ENCODE data around the gene CLEC12A. TPM values are rescaled to one million over a fixed set of nuclear protein-coding genes. Genes with fewer than 3 reads are reported as not detected.
"Not testable (repeated sequence)": the region's sequence is repeated elsewhere in the genome, so short reads cannot be mapped to it uniquely, and the experiment has no call there.

The CLEC12A gene
- not detected for total RNA-seq

DNA sequence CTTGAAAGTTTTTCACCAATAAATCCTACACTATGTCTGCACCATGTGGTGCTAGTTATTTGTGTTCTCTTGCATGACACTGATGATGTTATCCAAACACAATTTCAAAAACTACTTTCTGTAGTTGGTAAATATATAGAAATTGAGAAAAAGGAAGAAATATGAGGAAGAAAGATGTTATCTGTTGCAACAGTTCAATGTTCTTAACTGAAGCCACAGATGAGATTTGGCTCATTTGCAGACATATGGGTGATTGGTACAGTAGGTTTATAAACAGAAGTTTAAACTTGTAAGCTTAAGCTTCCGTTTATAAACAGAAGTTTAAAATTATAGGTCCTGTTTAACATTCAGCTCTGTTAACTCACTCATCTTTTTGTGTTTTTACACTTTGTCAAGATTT lies at the start of gene CLEC12A:
CLEC12A (plus strand) TSS at position 229 of the 400 bp plus-strand sequence. CDS start 188 bp downstream, outside the sequence.
- ChIA-PET POLR2A (no interaction called here), CTCF (no interaction called here)

DNA sequence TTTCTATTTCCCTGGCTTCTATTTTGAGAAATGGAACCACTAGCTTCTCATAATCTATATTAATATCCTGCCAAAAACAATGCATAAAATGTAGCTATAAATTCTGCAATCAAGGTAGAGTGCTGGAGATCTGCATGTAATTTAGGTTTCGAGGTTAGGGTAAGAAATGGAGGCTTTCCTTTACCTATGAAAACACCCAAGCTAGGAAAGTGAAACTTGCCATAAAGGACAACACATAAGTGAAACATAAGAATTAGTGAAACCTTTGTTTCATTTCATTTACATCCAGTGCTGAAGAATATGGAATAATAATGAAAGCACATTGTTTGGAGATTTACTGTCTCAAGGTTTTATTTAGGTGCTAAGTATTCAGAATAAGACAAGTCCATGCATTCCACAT lies 48.8 kb upstream of the CLEC12A start:
- CTCF ChIA-PET = interaction anchor here (0.8 to 1.1 kb wide), 2 partner anchors 106 to 107 kb away, joined by 3 to 4 read pairs; no protein-coding TSS in a partner anchor
- POLR2A ChIA-PET = no interaction called here

DNA sequence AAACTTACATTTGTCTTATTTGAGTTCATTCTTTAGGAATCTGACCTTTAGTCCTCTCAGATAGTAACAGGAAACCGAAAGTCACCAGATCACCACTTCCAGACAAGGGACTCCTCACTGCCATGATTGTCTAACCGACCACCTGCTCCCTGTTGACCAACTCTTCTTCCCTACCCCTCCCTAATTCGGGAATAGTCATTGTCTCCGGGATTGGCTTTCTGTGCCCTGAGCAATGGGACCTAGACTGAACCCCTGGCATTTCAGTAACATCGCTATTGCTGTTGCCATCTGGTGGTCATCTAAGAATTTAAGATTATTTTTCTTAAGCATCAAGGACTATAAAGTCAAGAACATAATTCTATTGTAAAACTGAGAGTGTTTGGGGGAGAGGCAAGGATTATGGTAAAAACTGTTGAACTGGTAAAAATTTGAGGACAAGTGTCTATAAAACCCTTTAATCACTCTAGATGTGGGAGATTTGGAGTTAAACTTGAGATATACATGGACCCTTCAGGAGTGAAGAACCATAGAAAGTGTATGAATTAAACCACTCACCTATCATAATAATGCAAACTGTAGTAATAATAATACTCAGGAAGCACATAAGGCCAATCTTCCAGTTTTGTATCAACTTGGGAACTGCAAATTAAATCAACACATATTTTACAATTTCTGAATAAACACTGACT lies 45.4 kb upstream of the CLEC12A start:
- ChIA-PET POLR2A (no interaction called here), CTCF (interaction anchor here (1.1 to 2.9 kb wide), 2 partner anchors 16 to 112 kb away, joined by 3 to 15 read pairs; no protein-coding TSS in a partner anchor)

DNA sequence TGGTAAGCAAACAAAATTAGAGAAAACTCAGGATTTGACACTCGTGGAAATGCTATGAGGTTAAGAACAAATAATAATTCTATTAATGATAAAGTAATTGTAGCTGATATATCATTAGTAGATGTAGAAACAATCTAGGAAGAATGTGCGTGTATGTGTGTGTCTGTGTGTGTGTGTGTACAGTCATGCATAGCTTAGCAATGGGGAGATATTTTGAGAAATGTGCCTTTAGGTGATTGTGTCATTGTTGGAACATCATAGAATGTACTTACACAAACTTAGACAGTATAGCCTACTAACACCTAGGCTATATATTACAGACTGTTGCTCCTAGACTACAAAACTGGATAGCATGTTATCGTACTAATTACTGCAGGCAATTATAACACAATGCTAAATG lies 44.3 kb upstream of the CLEC12A start:
- CTCF ChIA-PET = interaction anchor here (2.9 kb wide), 1 partner anchor 113 kb away, joined by 15 read pairs; no protein-coding TSS in a partner anchor

DNA sequence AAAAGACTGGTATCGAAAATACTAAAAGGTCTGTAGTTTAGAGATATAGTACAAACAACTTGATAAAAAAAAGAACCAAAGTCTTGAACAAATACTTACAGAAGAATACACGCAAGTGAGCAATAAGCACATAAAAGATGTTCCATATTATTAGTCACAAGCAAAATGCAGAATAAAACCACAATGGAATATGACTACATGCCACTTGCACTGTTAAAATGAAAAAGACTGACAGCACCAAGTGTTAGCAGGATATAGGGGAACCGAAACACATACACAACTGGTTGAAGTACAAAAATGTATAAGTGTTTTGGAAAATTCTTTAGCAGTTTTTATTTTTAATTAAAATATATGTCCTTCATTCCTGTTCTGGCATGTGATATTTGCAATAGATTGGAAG lies 42.6 kb upstream of the CLEC12A start:
- ChIA-PET POLR2A (no interaction called here), CTCF (no interaction called here)

More for the DNA sequence above, 44.3 kb upstream of the CLEC12A start:
- POLR2A ChIA-PET = no interaction called here

DNA sequence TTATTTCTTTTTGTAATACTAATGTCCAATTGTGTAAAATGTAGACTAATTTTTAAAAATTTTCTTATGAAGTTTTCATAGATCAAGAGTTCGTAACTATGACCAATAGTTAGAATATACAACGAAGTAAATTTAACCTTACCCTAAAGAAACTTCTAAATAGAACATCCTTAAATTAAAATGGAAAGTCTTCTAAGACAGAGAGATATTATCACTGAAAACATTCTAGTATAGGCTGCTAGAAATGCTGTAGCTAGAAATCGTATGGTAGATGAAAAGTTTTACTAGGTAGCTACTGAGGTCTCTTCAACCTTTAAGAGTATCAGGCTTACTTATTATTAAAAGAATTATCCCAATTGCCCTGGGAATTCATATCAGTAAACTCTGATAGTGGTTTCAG lies 40.0 kb upstream of the CLEC12A start:
- ChIA-PET CTCF (interaction anchor here (0.5 to 1.5 kb wide), 3 partner anchors 45 to 117 kb away, joined by 3 to 5 read pairs (median 4); no protein-coding TSS in a partner anchor), POLR2A (no interaction called here)

DNA sequence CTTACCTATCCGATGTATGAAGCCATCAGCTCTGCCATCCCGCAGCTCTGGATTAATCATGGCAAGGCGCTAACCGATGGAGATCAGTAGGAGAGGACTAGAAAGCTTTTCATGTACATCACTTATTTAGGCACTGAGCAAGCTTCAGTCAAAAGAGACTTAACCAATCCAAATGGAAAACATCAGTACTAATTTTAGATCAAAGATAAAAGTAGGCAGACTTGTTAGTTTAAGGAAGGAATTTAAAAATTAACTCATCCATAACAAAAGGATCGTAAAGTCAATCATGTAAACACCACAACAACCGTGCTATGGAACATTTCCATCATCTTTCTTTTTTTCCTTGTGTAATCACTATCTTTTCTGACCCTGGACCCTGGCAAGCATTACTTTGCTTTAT lies 38.9 kb upstream of the CLEC12A start, which contains the start of gene CLEC2A:
CLEC2A (minus strand) TSS at position 101 of the 400 bp plus-strand sequence; CDS start at position 60, 41 bp downstream.
- ChIA-PET CTCF (interaction anchor here (1.5 kb wide), 1 partner anchor 118 kb away, joined by 5 read pairs; no protein-coding TSS in a partner anchor), POLR2A (no interaction called here)

DNA sequence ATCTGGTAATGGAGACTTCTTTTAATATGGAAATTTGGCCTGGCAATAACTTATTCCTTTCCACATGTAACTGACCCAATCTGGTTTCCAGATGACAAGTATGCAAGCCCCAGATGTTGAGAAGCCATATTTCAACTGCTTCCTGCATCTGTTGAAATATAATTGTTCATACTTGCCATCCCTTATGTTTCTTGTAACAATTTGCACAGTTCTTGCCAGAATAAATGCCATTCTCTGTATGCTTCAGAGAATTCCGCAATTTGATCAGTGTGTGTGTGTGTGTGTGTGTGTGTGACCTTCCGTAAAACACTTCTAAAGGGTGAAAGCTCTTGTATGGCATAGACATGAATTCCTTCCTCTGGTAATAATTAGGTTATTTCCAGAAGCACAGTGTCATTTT lies 37.3 kb upstream of the CLEC12A start:
- CTCF ChIA-PET = no interaction called here
- POLR2A ChIA-PET = no interaction called here

DNA sequence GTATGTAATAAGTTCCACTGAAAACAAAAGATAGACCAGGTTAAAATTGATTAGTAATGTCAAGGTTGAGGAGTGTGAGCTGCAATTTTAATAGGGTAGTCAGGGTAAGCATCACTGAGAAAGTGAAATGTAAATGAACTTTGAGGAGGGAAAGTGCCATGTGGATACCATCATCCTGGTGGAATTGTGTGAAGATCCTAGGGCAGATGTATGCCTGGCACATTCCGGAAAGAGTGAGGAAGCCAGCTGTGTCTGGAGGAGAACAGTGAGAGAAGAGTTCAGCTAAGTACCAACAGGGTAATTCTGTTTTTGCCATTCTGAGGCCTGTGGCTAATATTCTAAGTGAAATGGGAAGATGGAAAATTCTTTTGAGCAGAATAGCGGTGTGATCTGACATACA lies 36.2 kb upstream of the CLEC12A start:
- CTCF ChIA-PET = no interaction called here
- POLR2A ChIA-PET = interaction anchor here (0.5 kb wide), 1 partner anchor 28 kb away, joined by 3 read pairs; no protein-coding TSS in a partner anchor

DNA sequence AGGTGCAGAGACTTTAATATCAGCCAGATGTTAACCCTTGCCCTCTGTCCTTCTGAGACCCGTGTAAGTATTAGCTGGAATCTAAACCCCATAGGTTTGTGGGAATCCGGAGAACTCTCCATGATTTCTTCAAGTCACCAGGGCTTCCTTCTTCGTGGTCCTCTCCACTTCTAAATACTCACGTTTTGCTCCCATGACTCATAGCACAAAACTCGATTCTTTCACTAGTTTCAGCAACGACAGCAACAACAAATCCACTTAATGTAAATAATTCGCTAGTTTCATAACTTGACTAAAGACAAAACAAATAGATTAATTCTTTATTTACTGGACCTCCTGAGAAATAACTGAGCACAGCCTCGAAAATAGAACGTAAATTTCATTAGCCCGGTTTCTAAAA lies 34.6 kb upstream of the CLEC12A start:
- ChIA-PET CTCF (no interaction called here), POLR2A (no interaction called here)

DNA sequence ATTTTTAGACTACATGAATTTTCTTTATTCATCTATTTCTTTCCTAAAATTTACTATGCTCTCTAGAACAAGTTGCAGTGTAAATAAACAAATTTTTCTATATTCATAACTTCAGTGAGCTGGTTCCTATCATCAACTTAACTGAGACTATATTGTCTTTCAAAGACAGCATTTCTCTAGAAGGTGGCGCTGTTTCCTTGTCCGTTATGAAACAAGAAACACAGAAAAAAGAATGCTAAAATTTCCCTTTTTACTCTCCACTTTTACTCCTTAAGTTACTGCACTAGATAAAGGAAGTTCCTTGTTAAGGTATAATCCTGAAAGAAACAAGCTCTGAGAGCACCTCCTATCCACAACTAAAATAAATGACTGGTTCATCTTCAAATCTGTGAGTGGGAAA lies 30.8 kb upstream of the CLEC12A start:
- ChIA-PET POLR2A (no interaction called here), CTCF (interaction anchor here (0.9 kb wide), 2 partner anchors 20 to 34 kb away, joined by 3 read pairs; no protein-coding TSS in a partner anchor)

DNA sequence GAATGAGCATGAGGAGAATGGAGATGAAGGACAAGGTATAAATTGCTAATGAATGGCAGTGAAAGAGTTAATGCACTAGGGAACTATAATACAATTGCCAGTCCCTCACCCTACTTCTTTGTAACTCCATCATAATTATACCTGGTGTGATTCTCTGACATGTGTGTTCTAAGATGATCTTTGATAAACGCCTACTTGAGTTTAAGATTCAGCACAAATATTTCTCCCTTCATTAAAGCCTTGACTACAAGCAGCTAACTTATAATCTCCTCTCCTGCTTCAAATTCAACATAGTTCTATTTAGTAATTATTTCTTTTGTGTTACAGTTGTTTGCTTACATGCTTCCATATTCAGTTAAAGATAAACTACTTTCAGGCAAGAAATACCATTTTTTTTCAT lies 29.4 kb upstream of the CLEC12A start:
- POLR2A ChIA-PET = no interaction called here
- CTCF ChIA-PET = no interaction called here

DNA sequence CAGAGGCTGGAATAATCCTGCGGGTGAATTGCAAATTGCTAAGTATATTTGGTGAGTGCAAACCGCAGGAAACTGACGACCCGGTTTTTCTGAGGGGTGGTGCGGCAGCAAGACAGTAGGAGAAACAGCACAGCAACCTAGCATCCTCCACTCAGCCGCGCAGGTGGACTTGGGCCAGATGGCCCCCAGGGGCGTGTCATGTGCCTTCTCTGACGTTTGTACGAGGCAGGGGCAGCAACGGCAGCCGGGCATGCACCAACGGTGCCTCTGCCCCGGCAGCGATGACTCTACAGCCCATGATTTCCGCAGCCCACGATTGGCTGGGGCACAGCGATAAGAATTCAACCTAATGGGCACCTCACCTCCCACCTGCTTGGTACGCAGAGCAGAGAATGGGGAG lies 28.0 kb upstream of the CLEC12A start:
- ChIA-PET CTCF (interaction anchor here (1.3 kb wide), 1 partner anchor 19 kb away, joined by 3 read pairs; no protein-coding TSS in a partner anchor), POLR2A (no interaction called here)

DNA sequence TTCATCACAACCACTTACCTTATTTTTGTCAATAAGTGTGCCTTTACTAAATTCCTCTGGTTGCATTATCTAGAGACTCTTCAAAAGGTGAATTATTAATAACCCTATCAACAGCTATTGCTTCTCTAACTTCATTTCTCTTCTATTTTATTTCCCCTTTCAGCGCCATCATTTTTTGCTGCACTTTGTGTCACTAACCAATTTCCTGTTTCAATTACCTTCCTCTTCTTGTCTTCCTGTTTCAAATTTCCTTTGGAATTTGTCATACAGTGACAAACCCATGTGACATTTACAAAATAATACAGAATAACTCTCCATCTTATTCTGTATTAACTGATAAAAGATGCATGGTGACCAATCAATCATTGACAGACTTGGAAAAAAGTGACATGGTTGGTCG lies 26.8 kb upstream of the CLEC12A start:
- ChIA-PET CTCF (interaction anchor here (1.3 kb wide), 1 partner anchor 20 kb away, joined by 3 read pairs; no protein-coding TSS in a partner anchor), POLR2A (no interaction called here)

DNA sequence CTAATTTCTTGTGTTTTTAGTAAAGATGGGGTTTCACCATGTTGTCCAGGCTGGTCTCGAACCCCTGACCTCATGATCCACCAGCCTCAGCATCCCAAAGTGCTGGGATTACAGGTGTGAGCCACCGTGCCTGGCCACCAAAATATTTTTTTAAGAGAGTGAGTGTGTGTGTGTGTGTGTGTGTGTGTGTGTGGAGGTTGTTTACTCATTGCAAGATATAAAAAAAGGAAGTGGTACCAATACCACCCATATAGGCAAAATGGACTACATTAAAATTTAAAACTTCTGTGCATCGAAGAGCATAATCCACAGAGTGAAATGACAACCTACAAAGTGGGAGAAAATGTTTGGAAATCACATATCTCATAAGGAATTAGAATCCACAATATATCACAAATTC lies 23.5 kb upstream of the CLEC12A start:
- POLR2A ChIA-PET = no interaction called here
- CTCF ChIA-PET = interaction anchor here (1.3 kb wide), 1 partner anchor 198 kb away, joined by 6 read pairs; no protein-coding TSS in a partner anchor

DNA sequence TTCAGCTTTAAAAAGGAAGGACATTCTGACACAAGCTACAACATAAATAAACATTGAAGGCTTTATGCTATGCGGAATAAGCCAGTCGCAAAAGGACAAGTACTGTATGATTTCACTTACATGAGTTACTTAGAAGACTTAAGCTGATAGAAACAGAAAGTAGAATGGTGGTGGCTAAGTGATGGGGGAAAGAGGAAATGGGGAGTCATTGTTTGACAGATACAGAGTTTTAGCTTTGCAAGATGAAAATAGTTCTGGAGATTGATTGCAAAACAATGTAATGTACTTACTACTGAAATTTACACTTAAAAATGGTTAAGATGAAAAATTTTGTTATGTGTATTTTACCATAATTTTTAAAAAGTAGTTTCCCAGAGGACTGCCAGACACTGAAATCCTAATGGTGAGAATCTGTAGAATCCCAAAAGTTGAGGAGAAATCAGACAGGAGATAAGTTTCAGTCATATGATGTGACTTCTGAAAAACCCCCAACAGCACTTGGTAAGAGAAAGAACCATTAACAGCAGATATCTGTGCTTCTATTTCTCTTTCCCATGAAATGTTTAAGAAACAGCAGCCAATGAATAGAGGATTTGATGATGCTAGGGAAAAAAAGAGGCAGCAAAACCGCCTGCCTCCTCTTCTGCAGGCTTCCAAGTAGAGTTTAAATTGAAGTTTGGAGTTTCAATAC lies 22.5 kb upstream of the CLEC12A start:
- ChIA-PET CTCF (no interaction called here), POLR2A (no interaction called here)

DNA sequence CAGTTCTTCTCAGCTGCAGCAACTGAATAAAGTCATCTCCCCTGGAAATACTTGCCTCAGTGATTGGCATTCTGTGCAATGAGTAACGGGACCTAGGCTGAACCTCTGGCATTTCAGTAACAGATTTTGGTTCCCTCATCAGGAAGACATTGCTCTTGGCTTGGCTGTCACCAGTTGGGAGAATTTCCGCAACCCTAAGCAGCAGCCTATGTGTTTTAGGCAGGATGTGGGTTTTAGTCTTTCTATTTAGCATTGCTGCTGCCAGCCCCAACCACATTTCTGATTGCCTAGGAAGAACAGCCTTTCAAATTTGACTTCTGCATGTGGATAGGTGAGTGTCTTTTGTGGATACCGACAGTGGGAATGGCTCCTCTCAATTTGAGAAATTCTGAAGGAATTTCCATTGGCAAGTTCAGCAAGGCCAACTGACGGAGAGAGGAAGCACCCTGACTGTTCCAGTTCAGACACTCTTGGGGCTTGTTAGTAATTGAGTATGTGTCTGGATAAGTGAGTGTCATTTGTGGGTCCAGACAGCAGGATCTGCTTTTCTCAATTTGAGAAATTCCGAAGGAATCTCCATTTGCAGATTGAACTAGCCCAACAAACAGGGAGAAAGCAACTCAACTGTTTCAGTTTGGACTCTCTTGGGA lies 20.1 kb upstream of the CLEC12A start:
- ChIA-PET POLR2A (no interaction called here), CTCF (no interaction called here)

DNA sequence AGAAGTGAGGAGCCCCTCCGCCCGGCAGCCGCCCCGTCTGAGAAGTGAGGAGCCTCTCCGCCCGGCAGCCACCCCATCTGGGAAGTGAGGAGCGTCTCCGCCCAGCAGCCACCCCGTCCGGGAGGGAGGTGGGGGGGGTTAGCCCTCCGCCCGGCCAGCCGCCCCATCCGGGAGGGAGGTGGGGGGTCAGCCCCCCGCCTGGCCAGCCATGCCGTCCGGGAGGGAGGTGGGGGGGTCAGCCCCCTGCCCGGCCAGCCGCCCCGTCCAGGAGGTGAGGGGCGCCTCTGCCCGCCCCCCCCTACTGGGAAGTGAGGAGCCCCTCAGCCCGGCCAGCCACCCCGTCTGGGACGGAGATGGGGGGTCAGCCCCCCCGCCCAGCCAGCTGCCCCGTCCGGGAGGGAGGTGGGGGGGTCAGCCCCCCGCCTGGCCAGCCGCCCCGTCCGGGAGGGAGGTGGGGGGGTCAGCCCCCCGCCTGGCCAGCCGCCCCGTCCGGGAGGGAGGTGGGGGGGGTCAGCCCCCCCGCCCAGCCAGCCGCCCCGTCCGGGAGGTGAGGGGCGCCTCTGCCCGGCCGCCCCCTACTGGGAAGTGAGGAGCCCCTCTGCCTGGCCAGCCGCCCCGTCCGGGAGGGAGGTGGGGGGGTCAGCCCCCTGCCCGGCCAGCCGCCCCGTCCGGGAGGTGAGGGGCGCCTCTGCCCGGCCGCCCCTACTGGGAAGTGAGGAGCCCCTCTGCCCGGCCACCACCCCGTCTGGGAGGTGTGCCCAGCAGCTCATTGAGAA lies 18.1 kb upstream of the CLEC12A start:
- CTCF ChIA-PET, POLR2A ChIA-PET: not testable (repeated sequence)

DNA sequence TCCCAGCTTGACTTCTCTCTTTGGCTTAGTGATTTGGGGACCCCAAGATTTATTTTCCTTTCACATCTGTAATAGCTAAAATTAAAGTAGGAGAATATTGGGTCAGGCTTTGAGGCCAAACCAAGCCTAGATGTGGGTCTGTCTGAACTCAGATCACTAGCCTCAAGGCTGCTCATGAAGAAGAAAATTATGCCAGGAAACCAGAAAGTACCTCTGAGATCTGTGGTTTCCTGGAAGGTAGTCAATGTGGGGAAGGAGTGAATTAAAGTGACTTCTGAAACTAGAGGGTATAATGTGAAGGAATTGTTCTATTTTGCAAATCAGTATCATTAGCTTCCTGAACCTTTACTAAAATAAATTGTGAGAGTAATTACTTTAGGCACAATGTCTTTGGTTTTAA lies 13.4 kb upstream of the CLEC12A start:
- POLR2A ChIA-PET = no interaction called here
- CTCF ChIA-PET = no interaction called here

DNA sequence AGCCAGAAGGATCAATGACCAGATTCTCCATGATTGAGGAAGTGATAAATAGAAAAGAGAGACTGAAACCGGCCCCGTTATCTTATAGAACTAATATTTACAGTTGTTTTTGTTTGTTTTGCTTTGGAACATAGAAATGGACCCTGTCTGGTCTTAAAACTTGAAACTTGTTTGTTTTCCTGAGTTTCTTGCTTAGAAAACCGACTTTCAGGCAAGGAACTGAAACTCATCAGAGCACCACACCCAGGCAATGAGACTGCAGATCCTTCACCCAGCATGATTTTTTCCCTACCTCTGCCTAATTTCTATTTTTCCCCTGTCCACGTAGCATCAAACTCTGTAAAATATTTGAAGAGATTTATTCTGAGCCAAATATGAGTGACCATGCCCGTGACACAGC lies 10.6 kb upstream of the CLEC12A start:
- POLR2A ChIA-PET = no interaction called here
- CTCF ChIA-PET = no interaction called here

Measured in activated CD8-positive, alpha-beta memory T cell treated with anti-CD3 and anti-CD28 coated beads for 36 hours (primary cell).